NCI-H2029 treated with DMSO at 0.1 percent for 48 hours (cell line): ENCODE data around the gene TEX54.
A peak's percentile ranks its signal among the peaks of the same experiment; 100 is the strongest.
"Not testable (repeated sequence)": the region's sequence is repeated elsewhere in the genome, so short reads cannot be mapped to it uniquely, and the experiment has no call there.

ENCODE experiments used
- DNase-seq: peaks from one replicate; lab custom pipeline; 2025; lab: John Stamatoyannopoulos, UW

TEX54 gene

GRCh38 chr11:62832336-62833234, at the start of gene TEX54:
TEX54 (minus strand) TSS chr11:62832841.
- DNase-seq, result no peak

GRCh38 chr11:62882431-62882749, 49.7 kb upstream of the TEX54 start:
- DNase-seq, result no peak

- no peak for DNase-seq
Measured at GRCh38 chr11:62881579-62882430, 49.2 kb upstream of the TEX54 start.

GRCh38 chr11:62880803-62881578, 48.4 kb upstream of the TEX54 start, which contains the start of gene SLC3A2:
SLC3A2 (plus strand) TSS chr11:62880896; CDS start chr11:62881024, 128 bp downstream.
- DNase-seq, result peak; percentile 63

- DNase-seq, result no peak
Measured at GRCh38 chr11:62880231-62880802, 47.7 kb upstream of the TEX54 start.

DNA sequence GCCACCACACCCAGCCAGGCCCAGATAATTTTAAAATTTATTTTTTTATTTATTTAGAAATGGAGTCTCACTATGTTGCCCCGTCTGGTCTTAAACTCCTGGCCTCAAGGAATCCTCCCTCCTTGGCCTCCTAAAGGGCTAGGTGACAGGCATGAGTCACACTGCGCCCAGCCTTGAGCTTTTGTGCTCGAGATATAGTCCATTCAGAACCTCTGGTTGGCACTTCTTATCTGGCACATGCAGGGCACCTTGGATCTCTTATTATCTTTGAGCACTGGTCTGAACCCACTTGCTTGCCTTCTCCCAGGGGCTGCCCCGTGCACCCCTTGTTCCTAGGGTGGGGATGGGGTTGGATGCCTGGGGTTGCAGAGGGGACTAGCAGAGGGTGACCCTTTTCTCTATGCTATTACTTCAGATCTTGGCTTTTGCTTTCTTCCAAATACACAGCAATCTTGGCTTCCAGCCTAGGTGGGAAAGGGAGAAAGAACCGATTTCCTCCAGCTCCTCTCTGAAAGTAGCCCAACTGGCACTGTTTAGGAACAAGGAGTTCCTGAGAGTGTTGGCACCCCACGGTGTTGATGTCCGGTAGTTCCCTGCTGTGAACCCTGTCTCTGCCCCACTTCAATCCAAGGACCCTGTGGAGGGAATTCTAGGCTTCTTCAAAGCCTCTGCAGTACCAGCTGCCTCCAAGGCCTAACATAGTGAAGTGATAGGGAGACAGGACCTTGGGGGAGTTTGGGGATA, 46.8 kb upstream of the TEX54 start:
- DNase-seq, result no peak

DNA sequence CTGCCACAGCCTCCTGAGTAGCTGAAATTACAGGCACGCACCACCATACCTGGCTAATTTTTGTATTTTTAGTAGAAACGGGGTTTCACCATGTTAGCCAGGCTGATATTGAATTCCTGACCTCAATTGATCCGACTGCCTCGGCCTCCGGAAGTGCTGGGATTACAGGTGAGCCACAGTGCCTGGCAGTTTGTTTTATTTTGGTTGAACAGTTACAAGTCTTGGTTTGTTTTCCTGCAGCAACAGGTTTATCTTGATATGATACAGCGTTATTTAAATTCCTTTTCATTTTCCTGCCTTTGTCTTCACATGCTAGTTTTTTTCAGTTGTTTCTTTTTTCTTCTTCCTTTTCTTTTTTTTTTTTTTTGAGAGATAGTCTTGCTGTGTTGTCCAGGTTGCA, 44.1 kb upstream of the TEX54 start:
- no peak for DNase-seq

DNA sequence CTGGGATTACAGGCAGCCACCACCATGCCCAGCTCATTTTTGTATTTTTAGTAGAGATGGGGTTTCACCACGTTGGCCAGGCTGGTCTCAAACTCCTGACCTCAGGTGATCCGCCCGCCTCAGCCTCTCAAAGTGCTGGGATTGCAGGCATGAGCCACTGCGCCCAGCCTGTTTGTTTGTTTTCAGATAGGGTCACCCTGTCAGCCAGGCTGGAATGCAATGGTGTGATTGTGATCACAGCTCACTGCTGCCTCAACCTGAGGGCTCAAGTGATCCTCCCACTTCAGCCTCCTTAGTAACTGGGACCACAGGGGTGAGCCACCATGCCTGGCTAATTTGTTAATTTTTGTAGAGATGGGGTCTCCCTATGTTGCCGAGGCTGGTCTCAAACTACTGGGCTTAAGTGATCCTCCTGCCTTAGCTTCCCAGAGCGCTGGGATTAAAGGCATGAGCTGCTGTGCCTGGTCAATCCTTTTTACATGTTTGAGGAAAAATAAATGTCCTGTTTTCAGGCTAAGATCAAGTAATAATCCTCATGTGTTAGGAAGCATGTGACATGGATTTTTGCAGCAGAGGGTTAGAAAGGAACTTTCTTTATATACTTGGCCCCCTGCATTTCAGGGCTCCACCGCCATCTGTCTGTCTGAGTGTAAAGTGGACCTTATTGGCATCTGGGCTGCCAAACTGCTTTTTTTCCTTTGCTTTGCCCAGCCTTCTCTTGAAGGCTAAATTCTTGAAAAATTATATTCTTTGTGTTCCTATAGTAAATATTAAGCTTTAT, 43.2 kb upstream of the TEX54 start:
- DNase-seq, result no peak

- no peak for DNase-seq
Measured at GRCh38 chr11:62874851-62875250, 42.2 kb upstream of the TEX54 start.

DNA sequence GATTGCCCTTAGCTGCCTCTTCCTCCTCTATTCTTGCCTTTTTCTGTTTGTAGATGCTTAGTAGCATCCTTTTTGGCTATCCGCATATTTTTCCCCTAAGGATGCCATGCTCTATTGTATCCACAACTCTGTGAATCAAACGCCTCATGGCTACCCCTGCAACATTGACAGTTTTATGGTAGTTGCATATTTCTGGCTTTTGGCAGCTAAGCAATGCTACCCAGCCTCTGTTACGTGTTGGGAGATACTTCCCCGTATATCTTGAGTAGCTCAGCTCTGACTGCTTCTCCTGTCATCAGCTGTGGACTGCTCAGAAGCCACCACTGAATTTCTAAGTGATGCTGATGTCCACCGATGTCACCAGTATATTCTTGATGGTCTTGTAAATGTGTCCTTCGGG, 33.0 kb upstream of the TEX54 start:
- DNase-seq, result no peak

DNA sequence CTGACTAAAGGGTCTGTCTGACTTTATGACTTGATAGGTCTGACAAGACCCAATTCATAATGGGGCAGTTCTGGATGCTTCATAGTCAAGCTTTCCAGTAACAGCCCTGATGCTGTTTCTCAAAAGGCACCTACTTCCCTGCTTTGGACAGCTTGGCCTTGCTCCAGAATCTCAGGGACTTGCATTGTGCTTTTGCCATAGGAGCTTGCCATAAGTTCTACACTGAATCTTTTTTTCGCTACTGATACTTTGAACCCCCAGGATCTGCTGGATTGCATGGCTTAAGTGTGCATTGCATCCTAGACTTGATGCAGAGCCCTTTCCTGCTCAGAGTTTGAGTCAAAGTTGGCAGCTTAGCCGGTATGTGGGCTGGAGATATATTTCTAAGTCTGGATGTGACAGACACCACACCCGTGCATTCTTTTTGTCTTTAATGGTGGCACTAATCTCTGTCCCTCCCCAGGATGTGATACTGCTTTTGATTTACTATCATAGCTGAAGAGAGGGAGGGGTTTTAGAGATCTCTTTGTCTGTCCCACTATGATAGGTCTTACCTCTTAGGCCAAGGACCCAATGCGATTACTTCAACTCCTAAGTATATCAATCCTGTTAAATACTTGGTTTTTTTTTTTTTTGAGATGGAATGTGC, 31.2 kb upstream of the TEX54 start:
- no peak for DNase-seq

GRCh38 chr11:62861564-62862192, 29.0 kb upstream of the TEX54 start:
- DNase-seq, result not testable (repeated sequence)

DNA sequence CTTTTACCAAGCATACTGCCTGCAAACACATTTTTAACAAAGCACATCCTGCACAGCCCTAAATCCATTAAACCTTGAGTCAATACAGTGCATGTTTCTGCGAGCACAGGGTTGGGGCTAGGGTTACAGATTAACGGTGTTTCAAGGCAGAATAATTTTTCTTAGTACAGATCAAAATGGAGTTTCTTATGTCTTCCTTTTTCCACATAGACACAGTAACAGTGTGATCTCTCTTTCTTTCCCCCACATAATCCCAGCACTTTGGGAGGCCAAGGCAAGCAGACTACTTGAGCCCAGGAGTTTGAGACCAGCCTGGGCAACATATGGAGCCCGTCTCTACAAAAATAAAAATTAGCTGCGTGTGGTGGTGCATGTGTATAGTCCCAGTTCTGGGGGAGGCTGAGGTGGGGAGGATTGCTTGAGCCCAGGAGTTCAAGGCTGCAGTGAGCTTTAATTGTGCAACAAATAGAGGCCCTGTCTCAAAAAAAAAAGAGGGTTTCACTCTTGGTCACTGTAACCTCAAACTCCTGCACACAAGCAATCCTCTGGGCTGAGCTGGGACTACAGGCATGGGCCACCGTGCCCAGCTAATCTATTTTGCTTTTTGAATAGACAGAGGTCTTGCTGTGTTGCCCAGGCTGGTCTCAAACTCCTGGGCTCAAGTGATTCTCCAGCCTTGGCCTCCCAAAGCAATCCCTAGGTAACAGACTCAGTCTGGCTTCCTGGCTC, 28.4 kb upstream of the TEX54 start:
- DNase-seq, result no peak

GRCh38 chr11:62859281-62859703, 26.7 kb upstream of the TEX54 start:
- DNase-seq, result not testable (repeated sequence)

DNA sequence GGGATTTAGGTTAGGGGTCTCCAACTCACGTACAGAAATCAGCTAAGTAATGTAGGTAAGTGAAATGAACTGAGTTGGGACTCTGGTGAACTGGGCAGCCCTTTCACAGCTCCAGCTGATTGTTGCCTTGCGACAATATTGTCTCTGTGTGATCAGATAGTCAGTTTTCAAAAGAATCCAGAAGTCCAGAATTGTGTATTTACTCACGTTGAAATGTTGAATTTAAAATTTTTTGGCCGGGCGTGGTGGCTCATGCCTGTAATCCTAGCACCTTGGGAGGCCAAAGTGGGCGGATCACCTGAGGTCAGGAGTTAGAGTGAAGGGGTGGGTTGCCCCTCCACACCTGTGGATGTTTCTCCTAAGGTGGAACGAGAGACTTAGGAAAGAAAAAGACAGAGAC, 25.6 kb upstream of the TEX54 start:
- DNase-seq, result no peak

- no peak for DNase-seq
Measured at GRCh38 chr11:62857541-62857982, 24.9 kb upstream of the TEX54 start.

- DNase-seq, result no peak
Measured at GRCh38 chr11:62856333-62856895, 23.8 kb upstream of the TEX54 start.
